ENCODE data around the gene C2CD4C.
A peak's percentile ranks its signal among the peaks of the same experiment; 100 is the strongest.
"Not testable (repeated sequence)": the region's sequence is repeated elsewhere in the genome, so short reads cannot be mapped to it uniquely, and the experiment has no call there.

The C2CD4C gene

GRCh38 chr19:382578-382977, 26.4 kb downstream of the C2CD4C start:
- not testable (repeated sequence) for DNase-seq (ENCODE audit: low read depth, low spot score)

- not testable (repeated sequence) for DNase-seq (ENCODE audit: low read depth, low spot score)
Measured at GRCh38 chr19:381901-382300, 27.0 kb downstream of the C2CD4C start.

GRCh38 chr19:380618-381219, 28.2 kb downstream of the C2CD4C start:
- DNase-seq (ENCODE audit: low read depth, low spot score), result not testable (repeated sequence)

- DNase-seq (ENCODE audit: low read depth, low spot score), result no peak
Measured at GRCh38 chr19:379796-380195, 29.2 kb downstream of the C2CD4C start.

GRCh38 chr19:378706-379105, 30.2 kb downstream of the C2CD4C start:
- DNase-seq (ENCODE audit: low read depth, low spot score), result no peak

- no peak for DNase-seq (ENCODE audit: low read depth, low spot score)
Measured at GRCh38 chr19:377801-378581, 31.0 kb downstream of the C2CD4C start.

GRCh38 chr19:376111-376470, 32.9 kb downstream of the C2CD4C start:
- DNase-seq (ENCODE audit: low read depth, low spot score), result no peak

- no peak for DNase-seq (ENCODE audit: low read depth, low spot score)
Measured at GRCh38 chr19:375395-376110, 33.4 kb downstream of the C2CD4C start.

GRCh38 chr19:374886-375235, 34.1 kb downstream of the C2CD4C start:
- no peak for DNase-seq (ENCODE audit: low read depth, low spot score)

GRCh38 chr19:374183-374885, 34.6 kb downstream of the C2CD4C start:
- no peak for DNase-seq (ENCODE audit: low read depth, low spot score)

- no peak for DNase-seq (ENCODE audit: low read depth, low spot score)
Measured at GRCh38 chr19:373391-374182, 35.4 kb downstream of the C2CD4C start.

GRCh38 chr19:372306-372890, 36.5 kb downstream of the C2CD4C start:
- peak; percentile 18 for DNase-seq (ENCODE audit: low read depth, low spot score)

GRCh38 chr19:371501-372168, 37.3 kb downstream of the C2CD4C start:
- DNase-seq (ENCODE audit: low read depth, low spot score), result no peak

- no peak for DNase-seq (ENCODE audit: low read depth, low spot score)
Measured at GRCh38 chr19:370641-371330, 38.2 kb downstream of the C2CD4C start.

GRCh38 chr19:369876-370275, 39.1 kb downstream of the C2CD4C start:
- no peak for DNase-seq (ENCODE audit: low read depth, low spot score)

GRCh38 chr19:369256-369655, 39.7 kb downstream of the C2CD4C start:
- DNase-seq (ENCODE audit: low read depth, low spot score), result no peak

- DNase-seq (ENCODE audit: low read depth, low spot score), result no peak
Measured at GRCh38 chr19:368630-369024, 40.3 kb downstream of the C2CD4C start.

- DNase-seq (ENCODE audit: low read depth, low spot score), result no peak
Measured at GRCh38 chr19:367963-368629, 40.9 kb downstream of the C2CD4C start.

GRCh38 chr19:367561-367960, 41.4 kb downstream of the C2CD4C start:
- no peak for DNase-seq (ENCODE audit: low read depth, low spot score)
